ENCODE measurements around the gene HS6ST1.
"Not testable (repeated sequence)": the region's sequence is repeated elsewhere in the genome, so short reads cannot be mapped to it uniquely, and the experiment has no call there.

Gene HS6ST1

DNA sequence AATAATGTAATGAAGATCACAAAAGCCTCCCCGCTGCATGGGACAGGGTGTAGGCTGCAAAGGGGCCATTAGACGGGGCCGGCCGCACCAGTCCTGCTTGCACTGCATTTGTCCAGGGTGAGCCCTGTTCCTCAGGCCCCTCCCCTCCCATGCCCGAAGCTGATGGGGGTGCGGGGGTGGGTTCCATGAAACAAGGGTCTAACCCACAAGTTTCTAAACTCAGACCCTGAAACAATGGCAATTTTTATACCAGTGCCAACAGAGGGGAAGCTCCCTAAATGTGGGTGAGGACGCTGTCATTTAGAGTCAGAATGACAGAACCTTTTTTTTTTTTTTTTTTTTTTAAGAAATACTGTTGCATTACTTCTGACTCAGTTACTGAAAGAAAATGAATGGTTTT lies 39.7 kb downstream of the HS6ST1 start:
- DNase-seq = peak; percentile 55 to 78 (median 59)

DNA sequence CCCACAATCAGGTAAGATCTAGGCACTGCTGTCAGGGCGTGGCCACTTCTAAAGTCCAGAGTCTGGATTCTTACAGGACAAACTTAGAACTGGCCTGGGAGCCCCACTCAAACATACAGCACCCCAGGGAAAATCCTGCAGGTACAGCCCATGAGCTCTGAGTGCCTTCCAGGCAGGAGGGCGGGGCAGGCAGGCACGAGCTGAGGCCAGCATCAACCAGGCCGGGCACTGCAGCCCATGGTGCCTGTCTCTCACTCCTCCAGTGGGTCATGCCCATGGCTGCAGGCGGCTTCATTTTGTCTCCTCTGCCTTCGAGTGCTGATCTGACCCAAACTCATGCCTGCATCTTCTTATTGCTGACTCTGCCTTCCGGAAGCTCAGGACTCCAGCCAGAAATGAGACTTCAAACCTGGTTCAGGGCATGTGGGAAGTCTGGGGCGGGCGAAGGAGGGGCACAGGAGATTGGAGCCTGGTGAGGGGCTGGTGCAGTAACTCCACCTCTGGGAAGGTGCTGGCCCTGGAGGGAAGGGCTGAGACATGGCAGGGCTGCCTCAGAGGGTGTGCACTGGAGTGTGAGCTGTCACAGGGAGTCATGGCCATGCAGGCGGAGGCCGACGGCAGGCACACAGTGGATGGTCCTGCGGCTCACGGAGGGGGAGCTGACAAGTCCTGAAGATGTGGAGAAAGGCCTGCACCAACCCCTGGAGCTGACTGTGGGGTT lies 40.5 kb downstream of the HS6ST1 start:
- no peak for DNase-seq

DNA sequence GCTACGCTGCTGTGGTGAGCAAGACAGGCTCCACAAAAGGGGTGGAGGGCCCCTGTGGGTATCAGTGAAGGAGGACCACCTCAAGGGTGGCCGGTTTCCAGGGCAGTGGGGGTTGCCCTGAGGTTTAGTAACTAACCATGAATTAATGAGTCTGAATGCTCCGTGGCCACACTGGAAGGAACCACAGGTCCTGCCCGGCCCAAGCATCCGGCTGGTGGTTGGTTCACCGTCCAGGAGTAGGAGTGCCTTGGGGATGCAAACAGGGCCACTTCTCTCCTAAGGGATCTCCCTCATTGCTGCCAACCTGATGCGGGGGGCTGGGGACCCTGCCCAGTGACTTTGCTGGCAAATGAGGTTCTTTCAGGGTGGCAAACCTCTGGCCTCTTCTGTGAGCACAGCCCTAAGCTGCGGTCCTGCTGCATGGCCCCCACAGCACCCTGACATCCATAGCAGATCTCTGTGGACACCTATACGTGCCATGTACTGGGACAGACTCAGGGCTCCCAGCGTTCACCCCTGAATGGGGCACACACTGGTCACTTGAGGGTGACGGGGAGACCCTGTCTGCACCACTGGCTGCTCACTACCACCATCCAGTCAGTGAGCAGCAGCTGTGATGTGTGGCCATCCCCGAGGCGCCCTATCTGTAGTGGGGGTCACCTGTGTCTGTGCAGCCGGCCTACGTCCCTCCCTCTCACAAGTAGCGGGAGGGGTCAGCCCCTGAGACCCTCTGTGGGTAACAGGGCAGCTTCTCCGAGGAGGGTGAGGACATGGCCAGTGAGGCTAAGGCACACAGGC lies 41.6 kb downstream of the HS6ST1 start:
- DNase-seq = no peak

DNA sequence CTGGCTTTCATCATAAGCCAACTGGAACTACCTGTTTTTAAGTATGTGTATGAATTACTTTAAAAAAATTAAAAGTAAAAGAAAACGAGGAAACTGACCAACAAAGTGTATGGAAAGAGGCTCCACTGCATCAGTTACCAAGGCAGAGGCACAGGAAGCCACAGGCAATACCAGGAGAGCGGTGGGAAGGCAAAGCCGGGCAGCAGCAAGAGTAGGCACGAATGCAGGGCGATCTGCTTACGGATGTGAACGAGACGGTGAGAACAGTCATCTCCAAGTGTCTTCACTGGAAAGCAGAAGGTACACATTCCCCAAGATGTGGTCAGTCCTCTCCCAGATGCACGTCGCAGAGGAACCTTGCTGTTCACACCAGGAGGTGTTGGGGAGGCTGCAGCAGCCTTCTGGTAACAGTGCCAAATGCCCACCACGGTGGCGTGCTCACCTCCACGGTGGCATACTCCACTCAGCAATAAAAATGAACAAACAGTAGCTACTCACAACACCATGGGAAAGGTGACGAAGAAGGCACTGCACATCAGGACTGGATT lies 43.1 kb downstream of the HS6ST1 start:
- no peak for DNase-seq

DNA sequence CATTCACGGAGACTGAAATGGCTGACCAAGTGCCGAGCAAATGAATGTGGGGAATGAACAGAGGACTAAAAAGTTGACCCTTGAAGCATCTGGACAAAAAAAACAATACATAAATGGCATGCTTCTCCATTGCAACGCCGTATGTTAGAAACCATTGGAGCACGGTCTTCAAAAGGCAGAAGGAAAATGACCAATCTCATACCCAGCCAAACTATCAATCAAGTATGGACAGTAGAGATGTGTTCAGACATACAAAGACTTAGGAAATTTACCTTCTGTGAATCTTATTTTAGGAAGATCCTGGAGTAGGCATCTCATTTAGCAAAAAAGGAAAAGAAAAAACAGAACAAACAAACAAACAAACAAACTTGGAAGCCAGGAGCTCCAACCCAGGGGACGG lies 44.5 kb downstream of the HS6ST1 start:
- DNase-seq = no peak

DNA sequence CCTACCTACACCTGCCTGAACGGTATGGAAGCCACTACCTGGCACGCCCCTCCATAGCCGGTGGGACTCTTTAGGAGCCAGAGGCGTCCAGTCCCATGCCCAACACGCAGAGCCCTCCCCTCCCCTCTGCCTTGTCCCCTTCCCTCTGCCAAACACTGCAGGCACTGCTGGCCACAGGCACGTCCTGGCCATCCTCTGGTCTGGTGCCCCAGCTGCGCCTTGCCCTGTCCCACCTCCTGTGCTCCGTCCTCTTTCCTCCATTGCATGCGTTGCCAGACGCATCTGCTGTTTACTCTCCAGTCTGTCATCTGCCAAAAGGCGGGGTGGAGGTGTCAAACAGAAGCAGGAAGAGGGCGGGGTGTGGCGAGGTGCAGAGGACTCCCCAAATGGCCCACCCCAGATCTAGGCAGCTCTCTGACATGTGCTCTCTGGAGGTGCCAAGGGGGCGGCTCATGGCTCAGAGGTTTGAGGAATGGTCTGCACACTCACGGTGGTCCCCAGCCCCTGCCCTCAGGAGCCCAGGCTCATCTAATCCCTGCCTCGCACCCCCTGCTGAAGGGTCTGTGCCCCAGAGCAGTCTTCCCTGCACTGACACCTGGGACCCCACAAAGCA lies 45.1 kb downstream of the HS6ST1 start:
- DNase-seq = no peak

DNA sequence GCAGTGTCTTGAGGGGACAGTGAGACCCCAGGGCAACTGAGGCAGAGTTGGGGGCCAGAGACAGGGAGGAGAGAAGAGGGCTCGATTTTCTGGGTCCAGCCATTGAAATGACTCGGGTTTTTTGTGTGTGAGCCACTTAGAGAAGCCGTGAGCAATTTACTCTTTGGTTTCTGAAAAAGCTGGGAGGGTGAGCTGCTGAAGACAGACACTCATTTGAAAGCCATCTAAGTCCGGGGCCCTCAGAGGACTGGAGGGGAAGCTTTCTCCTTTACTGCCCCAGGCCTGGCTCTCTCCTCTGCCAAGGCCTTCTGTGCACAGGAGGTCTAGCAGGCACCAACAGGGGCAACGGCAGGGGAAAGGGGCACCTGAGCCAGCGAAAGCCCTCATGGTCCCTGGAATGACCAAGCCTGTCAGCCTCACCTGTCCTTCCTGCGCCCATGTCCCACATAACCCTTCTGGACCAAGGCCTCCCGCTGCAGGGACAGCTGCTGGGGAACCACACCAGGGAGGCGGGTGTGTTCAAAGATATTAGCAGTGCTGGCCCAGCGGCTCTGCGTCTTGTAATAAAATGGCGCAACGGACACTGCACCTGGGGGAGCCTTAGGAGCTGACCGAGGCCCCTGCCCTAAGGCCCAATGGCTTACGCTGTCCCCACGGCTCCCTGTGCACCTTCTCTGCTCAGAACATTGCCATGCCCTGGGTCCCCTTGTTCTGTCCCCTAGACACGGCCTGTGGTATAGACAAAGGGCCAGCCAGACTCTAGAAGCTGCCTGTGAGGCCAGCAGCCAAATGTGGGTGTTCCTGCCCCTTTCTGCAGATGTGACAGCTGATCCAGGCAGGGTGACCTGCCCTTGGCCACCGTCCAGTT lies 45.8 kb downstream of the HS6ST1 start:
- no peak for DNase-seq

DNA sequence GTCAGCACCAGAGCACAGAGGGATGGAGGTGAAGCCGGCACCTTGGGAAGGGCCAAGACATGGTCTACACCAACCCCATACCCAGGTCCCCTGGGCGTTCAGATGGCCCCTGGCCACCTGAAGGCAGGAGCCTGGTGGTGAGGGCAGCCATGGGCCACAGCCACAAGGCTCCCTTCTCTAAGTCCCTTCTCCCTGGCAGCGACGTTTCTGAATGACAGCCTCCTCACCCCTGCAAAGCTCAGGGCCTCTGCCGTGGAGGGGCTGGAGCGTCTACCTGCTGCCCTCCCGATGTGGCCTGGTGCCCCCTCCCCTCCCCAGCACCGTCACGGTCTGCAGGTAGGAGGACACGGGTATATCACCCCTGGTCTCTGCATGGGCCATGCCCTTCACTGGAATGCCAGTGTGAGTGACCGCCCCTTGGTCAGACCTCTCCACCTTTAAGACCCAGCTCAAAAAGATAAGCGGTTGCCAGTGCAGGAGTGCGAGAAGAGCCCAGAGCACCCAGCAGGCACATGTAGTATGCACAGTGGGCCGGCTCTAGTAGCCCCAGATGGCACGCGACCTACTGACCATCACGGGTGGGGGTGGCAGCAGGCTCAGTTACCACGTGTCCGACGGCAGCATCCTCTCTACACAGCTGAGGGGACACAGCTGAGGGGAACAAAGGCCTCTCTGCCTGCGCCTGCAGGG lies 46.6 kb downstream of the HS6ST1 start:
- no peak for DNase-seq

DNA sequence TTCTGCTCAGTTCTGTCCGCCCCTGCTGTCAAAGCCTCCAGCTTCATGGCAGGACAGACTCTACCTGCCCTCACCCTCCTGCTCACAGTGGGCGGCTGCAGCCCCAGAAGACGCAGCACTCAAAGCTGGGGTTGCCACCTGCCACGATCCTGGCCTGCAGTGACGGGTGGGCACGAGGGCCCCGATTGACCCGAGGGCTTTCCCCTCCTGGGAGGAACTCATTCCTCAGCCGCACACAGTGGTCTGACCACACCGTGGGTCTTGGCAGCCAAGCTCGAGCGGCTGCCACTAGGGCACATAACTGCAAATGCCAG lies 47.1 kb downstream of the HS6ST1 start:
- no peak for DNase-seq

DNA sequence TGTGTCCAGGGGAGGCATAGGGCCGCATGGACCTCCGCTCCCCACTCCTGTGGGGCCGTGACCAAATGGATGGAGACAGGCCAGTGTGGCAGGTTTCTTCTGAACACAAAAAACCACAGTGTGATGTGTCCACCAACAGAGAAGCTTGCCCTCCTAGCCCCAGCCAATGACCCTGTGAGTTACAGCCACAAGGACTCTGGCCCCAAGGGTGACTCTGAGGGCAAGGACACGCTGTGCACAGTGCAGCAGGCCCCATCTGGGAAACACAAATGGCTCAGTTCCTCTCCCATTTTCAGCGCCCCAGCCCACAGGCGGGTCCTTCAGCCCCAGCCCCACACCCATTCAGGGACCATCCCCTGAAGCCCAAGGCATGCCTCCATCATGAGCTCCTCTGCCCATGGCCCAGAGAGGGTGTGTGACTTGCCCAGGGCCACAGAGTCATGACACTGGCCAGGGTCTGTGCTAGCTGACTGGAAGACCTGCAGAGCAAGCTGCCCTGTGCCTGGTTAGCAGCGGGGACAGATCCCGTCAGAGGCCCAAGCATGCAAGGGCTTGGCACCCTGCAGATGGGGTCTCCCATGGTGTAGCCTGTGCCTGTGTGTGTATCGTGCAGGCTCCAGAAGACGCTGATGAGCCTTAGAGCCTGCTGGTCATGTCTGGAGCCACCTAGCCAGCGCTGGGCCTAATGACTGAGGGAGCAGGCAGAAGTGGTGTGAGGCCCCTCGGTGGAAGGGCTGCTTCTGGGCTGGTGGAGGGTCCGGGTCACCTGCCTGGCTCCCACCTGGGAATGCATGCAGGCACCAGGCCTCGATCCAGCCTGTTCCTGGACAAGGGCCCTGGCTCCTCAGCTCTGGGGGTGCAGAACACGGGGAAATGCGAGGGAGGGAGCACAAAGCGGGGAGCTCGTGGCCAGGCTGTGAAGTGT lies 47.7 kb downstream of the HS6ST1 start:
- no peak for DNase-seq

DNA sequence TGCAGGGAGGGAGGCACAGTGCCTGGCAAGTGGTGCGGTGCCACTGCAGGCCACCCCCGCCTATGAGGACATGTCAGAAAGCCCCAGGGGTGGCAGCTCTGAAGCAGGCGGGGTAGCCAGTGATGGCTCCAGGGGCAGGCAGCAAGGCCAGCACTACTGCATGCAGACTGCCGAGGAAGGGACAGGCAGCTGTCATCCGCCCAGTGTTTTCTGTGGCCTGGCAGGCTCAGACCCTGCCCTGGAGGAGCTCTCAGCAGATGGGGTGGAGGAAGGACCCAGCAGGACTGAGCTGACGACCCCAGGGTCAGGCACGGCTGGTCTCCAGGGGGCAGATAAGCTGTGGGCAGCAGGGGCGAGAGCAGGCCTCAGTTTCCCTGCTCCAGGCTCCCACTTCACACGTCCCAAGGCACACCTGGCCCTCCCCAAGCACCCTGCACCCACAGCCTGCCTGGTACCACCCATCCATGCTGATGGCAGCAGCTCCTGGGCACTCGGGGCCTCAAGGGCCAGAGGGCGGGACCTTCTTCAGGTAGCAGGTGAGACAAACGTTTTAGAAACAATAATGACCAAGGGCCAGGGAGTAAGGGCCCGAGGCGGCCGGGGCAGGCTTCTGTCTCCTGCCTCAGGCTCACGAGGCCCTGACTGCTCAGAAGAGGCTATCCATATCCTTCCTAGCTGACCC lies 48.5 kb downstream of the HS6ST1 start:
- DNase-seq = no peak

DNA sequence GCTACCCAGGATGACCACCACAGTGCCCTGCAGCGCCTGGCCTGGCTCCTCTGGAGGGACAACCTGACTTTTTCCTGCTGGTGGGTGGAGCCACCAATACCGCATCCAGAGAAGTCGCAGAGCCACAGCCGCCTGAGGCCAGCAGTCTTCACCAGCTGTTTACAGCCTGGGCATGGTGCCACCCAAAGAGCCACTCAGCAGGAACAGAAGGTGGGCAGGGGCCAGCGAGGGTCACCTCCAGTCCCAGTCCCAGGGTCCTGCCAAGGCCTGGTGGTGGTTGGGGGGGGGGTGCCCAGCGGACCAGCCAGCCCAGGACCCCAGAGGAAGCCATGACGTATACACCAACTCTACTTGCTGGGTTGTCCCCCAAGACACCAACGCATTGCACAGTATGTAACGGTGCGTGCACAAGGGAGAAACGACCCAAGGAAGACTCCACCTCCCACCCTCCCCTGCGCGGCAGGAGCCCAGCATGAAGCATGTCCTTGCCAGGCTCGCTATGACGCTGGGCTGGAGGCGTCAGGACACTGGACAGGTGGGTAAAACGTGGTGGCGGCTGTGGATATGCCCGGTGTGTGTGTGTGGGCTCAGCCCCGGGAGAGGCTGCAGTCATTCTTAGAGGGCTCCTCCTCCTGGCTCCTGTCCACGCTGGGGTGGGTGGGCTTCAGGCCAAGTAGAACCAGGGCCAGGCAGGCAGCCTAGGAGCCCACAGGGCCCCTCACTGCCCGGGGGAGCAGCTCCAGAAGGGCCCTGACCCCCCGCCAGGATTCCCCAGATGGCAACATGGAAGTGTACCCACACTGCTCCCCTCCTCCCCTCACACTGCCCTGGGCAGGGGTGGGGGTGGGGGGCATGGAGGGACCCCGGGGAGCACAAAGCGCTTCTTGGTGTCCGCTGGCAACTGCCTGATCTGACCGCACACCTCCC lies 49.3 kb downstream of the HS6ST1 start:
- no peak for DNase-seq

DNA sequence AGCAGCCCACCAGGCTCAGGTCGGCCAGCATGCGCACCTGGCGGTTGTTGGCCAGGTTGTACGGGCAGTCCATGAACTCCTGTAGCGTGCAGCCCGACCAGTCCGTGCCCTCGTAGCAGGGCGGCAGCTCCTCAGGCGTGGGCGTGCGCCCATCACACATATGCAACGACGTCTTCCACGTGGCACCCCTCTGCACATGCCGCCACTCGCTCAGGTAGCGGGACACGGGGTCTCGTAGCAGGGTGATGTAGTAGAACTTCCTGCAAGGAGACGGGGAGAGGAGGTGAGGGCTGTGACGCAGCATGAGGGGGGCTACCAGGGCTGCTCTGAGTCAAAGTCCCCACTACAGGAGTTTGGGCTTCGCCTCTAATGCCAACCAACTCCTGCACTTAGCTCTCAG lies 50.1 kb downstream of the HS6ST1 start:
- DNase-seq = not testable (repeated sequence)

DNA sequence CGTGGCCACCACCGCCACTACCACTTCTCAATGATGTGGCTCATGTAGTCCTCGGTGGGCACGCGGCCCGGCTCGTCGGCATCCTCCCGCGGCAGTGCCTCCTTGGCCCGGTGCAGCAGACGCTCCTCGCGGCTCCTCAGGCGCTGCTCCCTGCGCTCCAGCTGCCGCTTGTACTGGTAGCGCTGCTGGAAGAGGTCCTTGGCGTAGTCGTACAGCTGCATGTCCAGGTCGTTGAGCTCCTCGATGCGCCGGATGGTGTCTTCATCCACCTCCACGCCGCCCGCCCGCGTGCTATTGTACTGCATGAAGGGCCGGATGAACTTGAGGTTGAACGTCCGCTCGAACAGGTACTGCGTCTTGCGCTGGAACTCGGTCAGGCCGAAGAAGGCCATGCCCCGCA lies 50.5 kb downstream of the HS6ST1 start:
- not testable (repeated sequence) for DNase-seq

DNA sequence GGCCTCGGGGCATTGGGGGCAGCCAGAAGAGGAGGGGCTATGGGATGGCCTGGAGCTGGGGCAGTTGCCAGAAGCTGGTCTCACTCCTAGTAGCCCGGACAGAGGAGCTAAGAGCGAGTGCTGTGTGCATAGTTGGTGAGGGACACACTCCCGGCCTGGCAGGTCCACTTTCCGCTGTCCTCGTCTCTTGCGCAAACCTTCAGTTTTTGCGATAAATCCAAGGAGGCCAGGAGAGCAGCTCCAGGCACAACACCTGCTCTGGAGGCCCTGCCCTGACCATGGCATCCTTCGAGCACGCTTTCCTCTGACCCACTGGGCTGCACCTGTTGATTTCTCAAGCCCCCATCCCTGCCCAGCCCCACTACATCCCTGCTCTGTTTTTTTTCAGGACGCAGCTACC lies 51.0 kb downstream of the HS6ST1 start:
- DNase-seq = not testable (repeated sequence)

DNA sequence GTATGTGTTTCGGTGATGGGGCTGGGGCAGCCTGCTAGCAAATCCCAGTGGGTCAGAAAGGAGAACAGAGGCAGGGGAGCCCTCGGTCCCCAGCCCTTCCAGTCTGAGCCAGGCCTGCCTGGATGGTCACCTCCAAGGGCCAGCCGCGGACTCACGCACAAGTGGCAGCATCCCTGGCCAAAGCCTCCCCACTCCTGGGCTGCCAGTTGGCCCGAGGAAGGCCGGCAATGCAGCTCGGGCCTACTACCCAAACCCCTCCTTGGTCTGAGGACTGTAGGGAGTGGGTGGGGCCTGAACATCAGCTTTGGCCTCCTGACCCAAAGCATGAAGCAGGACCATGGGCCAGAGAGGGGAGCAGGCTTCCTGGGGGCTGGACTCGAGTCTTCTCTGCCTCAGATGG lies 51.5 kb downstream of the HS6ST1 start:
- not testable (repeated sequence) for DNase-seq

DNA sequence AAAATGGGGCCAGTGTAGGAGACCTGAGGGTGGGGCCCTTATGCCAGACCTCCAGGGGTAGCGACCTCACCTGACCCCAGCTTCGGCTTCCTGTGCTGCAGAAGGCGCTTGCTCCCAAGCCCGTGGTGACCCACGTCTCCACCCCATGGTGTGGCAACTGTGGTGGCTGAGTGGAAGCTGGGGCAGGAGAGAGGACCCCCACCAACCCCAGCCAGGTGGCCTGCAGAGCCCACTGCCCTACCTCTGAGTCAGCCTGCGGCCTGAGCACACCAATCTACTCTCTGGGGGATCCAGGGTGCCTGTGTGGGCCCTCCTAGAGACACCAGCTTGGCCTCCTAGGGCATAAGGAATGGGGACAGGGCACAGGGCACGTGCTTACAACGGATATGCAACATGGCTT lies 52.2 kb downstream of the HS6ST1 start:
- not testable (repeated sequence) for DNase-seq

DNA sequence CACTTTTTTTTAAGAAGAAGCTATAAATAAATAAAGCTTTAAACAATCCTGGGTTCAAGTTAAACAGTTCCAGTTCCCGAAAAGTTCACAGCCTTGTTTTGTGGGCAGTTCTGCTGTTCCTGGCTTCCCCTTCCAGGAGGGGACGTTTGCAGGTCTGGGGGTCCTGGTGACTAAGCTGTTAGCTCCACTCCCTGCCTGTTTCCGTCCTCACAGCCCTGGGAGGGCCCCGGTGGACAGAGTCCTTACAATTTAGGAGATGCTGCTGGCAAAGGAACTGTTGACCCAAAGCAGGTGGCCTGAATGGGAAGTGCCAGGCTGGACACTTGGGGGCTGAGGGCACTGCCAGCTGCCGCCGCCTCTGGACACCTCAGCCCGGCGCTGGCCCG lies 53.1 kb downstream of the HS6ST1 start:
- not testable (repeated sequence) for DNase-seq

DNA sequence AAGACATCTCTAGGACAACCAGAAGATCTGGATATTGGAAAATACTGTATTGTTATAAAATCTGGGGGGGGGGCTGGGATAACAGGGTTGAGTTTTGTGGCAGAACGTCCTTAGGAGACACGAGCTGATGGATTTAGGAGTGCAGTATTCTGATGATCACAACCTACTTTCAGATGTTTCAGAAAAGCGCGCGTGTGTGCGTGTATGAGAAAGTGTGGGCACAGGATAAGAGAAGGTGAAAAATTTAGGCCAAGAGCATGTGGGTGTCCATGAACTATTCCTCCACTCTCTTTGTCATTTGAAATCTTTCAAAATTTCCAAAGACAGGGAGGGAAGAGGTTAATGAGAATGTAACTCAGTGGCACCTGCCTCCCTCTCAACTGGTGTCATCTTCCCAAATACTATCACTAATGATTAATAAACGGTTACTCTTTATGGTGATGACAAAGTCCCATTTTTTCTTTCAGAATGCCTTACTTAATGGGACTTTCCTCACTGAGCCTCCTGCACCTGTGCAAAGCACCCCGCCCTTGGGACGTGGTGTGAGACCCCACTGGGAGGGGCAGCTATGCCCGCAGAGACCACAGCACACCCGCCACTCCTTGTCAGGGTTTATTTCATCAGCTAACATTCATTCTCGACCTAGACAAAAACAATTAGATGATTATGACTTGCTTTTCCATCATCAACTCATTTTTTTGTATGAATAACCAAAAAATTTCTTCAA lies 53.6 kb downstream of the HS6ST1 start:
- no peak for DNase-seq
